Stimulated activated CD4-positive, alpha-beta T cell treated with anti-CD3 and anti-CD28 coated beads, Interleukin-4, amount 100 ng/mL, for 4 hours (primary cell): ENCODE data around the gene SMOC2.

ENCODE experiments used
- DNase-seq, 2 experiments: peaks; one replicate each; pipeline ENCODE4 v3.0.0-alpha.2; 2020

SMOC2 gene

DNA sequence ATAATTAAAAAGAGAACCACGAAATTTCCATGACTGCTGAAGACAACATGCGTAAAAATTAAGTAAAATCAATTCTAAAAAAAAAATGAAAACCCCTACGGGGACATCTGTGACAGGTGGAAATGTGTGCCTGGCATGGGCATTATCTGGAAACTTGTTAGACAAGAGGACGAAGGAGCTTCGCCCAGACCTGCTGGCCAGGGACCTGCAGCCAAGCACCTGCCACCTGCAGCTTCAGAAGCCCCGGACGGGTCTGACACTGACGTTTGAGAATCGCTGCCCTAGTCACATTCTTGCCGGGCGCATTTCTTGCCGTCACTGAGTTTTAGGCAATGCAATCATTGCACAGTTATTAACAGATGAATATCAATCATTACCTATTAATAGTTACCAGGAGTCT, 140.3 kb downstream of the SMOC2 start:
- no peak for DNase-seq

DNA sequence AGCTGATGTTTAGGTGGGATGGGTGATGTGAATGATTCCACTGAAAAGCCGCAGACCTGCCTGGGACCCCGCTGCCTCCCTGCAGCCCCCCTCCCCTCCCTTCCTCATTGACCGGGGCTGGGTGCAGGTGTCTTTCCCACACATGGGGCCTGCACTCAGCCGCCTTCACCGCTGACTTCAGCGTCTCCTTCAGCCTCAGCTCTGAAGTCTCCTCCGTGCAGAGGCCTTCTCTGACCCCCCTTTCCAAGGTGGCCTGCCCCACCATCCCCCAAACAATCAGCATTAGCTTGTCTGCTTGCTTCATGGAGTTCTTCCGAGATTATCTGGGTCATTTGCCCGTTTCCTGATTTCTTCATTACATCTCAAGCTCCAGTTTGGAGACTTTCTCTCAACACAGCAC, 140.7 kb downstream of the SMOC2 start:
- DNase-seq: no peak

DNA sequence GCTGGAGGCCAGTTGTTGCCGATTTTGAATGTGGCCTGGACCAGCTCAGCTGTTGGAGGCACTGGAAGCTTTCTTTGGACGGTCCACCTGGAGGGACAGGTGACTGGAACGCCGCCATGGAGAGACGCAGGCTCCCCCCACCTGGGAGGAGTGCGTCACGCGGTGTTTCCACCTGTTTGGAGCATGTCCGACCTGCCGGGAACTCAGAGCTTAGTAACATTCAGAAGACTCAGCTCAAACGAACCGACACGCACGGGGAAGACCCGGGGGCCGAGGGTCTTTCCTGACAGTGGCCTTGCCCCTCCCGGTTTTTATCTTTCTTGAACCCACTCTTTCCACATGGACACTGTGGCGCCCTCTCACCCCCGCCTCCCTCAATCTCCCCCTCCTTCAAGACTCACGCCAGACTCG, 141.6 kb downstream of the SMOC2 start:
- no peak for DNase-seq

DNA sequence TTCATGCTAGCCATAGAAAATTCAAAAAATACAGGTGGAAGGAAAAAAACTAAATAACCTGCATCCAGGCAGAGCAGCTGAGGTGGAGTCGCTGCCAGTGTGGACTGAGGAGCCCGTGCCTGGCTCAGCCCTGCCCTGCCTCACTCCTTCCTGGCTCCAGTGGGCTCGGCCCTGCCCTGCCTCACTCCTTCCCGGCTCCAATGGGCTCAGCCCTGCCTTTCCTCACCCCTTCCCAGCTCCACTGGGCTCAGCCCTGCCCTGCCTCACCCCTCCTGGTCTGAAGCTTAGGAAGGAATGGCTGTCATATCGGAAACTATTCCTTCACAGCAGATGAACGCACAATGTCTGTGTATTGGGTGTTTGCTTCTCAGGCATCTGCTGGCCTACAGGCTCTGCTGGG, 142.1 kb downstream of the SMOC2 start:
- DNase-seq: no peak

DNA sequence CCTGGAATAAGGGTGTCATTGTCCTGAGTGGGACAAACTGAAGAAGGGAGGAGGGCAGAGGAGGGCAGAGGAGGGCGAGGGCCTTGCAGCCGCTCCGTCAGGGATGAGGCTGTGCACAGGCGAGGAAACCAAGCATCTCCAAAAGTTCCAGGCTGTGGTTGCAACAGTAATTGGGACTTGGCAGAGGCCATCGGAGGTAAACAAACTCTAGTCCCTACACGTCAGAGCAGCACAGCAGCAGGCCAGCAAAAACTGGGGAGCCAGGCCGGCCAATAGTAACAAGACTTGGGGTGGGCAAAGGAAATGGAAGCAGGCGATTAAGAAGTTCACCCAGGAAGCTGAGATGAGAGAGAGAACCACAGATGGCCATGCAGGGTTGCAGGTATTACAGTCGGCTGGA, 142.8 kb downstream of the SMOC2 start:
- DNase-seq: no peak

DNA sequence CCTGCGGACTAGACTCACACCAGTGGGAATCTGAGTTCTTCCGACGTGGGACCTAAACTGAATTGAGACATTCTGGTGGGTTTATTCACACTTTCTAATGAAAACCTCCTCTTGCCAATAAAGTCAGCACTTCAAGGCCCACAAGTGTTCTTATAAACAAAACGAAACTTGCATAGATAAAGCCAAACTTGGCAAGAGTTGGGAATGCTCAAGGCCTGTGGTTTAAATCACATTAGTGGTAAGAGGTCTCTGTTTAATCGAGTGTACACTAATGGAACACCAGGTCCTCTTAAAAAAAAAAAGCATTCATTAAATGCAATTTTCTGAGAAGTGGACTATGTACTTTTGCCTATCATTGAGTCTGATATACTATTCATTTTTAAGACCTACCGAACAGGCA, 143.3 kb downstream of the SMOC2 start:
- no peak for DNase-seq

DNA sequence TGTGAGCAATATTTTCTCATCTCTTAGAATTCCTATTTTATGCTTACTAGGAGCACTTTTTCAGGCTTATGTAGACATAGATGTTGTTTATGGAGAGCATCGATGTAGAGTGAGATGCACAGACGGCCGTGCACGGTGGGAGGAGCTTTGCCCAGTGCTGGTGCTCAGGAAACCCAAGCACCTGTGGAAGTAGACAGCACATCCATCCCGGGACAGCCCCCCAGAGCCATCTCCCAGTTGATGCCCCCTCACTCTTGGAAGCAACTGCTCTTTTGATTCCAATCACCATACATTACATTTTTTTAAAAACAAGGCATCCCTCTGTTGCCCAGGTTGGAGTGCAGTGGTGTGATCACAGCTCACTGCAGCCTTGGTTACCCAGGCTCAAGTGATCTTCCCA, 143.7 kb downstream of the SMOC2 start:
- no peak for DNase-seq

DNA sequence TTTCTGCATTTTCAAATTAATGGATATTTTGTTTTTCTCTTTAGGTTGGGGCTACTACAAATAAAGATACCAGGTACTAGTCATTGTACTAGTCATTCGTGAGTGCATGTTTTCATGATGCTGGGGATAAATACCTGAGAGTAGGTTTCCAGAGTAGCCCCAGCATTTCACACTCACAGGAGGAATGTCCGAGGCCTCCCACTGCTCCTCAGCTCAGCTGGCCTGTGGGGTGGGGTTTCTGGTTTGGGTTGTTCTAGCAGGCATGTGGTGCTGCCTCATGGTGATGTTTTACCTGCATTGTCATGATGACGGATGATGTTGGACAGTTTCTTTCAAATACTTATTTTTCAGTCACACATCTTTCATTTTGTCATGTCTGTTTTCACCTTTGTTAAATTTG, 144.5 kb downstream of the SMOC2 start:
- DNase-seq: no peak

DNA sequence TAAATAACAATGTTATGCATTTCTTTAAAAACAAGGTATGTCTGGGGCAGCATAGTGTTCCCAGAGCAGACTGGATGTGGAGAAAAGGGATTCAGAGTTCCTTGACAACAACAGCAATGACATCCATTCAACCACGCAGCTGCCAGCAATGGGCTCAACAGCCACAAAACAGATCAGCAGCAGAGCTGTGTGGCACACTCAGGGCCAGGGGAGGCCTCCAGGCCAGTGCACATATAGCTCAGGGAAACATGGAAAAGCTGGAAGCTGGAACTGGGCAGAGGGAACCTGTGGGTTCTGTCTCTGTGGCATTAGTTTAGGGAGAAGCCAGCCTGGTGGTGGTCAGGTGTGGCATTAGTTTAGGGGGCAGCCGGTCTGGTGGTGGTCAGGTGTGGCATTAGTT, 148.3 kb downstream of the SMOC2 start:
- DNase-seq: no peak

DNA sequence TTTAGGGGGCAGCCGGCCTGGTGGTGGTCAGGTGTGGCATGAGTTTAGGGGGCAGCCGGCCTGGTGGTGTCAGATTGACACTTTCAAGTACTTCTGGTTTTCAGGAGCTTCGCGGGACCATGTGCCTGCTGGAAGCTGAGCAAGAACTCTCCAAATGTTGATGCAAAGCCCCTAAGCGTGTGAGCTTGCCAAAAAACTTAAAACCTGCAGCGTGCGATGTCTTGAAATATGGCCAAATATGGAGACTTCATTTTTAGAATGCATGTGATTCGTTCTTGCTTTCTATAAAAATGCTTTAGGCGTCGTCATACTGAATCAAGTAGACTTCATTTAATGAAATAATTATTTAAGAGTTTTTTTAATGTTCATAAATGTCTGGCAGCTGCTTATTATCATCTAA, 149.4 kb downstream of the SMOC2 start:
- no peak for DNase-seq

DNA sequence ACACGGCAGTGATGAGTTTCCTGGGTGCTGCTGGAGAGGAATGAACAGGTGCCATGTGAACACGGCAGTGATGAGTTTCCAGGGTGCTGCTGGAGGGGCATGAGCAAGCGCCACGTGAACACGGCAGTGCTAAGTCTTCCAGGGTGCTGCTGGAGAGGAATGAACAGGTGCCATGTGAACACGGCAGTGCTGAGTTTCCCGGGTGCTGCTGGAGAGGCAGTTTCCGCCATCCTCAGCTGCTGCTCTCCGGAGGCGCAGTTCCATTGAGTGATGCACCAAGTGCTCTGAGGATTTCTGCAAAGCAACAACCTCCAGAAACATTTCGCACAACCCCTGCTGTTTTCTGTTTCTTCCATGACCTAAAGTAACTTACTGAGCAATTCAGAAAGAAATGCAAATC, 155.4 kb downstream of the SMOC2 start:
- DNase-seq: no peak

DNA sequence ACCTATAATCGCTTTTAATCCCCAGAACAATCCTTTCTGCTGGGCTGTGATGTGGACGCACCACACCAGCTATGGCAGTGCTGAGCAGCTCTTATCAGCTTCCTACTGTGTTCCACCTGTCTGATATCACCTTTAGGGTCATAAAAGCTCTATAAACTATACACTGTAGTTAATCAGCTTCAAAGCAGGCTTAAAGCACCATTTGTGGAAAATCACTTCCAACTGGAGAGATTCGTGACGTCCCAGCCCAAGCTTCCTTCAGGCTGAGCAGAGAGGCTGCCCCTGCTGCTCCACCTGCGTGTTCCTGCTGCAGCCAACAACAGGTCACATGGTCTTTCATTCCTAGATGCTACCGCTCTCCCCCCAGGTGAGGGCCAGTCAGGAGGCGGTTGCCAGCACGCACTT, 156.5 kb downstream of the SMOC2 start:
- no peak for DNase-seq

DNA sequence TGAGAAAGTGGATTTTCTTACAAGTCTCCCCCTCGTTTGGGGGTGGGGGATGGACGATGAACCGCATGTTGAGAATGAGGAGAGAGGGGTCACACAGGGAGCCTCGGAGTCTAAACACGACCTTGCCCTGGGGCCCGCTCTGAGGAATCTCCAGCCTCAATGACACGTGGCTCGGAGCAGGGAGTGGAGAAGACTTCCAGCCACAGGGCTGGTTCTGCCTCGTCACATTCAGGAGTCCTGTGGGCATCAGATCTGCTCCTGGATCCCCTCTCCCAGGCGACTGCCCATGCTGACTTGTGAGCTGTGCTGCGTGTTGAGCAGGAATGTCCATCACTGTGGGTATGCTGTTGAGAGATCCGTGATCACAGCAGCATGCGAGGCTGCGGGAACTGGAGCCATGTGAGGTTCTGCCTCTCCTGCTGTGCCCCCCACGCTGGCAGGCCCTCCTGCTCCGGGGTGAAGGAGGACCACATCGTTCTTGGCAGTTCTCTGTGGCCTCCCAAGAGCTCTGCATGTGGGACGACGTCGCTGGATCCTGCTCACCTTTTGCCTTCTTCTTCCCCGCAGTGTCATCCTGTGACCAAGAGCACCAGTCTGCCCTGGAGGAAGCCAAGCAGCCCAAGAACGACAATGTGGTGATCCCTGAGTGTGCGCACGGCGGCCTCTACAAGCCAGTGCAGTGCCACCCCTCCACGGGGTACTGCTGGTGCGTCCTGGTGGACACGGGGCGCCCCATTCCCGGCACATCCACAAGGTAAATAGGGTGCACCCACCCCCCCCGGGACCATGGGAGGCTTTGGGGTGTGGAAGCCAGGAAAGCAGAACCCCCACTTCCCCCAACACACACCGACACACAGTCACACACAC, 157.5 kb downstream of the SMOC2 start:
- no peak for DNase-seq

DNA sequence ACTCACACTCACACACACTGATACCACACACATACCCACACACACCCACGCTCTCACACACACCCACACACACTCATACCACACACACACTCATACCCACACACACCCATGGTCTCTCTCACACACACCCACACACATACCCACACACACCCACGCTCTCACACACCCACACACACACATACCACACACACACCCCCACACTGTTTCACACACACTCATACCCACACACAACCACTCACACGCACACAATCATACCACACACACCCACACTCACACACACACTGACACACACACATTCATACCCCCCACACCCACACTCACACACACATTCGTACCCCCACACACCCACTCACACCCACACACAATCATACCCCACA, 158.1 kb downstream of the SMOC2 start:
- no peak for DNase-seq

DNA sequence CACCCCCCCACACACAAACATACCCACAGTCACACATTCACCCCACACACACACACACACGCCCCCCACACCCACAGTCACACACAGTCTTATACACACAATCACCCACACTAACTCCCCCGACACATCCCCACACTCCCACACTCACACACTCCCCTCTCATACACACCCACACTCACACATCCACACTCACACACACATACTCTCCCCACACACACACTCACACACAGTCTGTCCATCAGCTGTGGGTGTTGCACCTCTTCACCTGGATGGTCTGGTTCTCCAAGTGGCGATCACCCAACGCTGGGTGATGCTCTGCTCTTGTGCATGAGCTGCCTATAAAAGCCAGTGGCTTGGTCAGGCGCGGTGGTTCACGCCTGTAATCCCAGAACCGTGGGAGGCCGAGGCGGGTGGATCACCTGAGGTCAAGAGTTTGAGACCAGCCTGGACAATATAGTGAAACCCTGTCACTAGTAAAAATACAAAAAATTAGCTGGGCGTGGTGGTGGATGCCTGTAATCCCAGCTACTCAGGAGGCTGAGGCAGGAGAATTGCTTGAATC, 158.9 kb downstream of the SMOC2 start:
- DNase-seq: no peak

DNA sequence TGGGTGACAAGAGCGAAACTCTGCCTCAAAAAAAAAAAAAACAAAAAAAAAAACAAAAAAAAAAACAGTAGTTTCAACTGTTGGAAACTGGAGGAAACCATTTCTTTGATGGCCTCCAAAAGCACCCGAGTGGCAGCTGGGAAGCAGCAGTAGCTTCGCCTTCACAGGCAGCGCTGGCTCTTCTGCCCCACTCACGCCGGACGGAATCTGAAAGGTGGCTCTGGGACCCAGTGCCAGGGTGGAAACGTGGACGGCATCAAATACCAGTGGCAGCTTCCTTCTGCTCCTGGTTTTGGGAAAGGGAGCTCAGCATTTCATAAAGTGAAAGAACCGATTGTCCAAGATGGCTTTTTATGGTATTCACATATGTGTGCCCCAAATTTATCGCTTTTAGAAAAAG, 159.4 kb downstream of the SMOC2 start:
- DNase-seq: no peak

DNA sequence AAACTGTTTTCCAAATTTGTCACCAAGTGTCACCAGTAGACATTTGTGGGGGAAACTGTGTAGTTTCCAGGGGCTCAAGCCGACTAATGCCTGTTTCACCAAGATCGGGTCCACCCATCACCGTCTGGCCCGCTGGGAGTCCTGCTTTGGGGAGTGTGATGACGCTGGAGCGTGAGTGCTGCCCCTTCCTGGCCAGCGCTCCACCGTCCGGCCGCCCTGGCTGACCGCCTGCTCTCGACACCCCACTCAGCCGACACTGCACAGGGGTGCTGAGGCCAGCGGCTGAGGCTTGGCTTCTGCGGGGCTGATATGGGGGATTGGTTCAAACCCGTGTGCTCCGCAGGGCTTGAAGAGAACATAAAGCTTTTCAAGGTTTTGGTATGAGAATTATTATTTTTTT, 160.1 kb downstream of the SMOC2 start:
- DNase-seq: no peak

DNA sequence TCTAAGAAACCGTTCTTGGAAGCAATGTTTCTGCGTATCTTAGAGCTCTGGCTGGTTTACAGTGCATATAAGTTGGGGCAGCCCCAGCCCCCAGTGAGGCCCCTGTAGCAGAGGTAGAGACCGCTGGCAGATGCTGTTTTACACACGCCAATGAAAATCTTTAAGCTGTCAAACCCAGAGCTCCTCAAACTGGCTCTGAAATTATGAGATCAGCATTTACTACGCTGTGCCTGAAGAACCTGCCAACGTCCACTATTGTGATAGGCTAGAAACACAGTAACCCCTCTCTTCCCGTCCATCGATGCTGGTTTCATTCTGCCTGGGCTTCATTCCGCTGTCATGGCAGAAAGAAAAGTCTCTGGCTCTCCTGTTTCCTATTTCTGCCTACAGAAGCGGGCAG, 160.6 kb downstream of the SMOC2 start:
- no peak for DNase-seq

DNA sequence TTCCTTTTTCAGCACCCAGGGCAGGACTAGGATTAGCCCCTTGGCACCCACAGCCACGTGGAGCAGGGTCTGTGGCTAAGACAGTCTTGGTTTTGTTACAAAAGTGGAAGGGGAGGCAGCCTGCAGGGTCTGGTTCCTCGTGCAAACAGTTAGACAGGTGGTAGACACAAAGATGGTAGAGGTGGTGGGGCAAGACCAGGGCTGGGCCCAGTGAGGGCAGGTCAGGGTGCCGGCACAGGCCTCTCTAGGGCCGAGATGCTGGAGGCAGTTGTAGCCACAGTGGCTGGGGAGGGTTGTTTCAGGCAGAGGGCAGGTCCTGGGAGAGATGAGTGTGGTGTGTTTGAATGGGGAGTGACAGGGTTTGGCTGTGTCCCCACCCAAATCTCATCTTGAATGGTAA, 161.6 kb downstream of the SMOC2 start:
- DNase-seq: no peak

DNA sequence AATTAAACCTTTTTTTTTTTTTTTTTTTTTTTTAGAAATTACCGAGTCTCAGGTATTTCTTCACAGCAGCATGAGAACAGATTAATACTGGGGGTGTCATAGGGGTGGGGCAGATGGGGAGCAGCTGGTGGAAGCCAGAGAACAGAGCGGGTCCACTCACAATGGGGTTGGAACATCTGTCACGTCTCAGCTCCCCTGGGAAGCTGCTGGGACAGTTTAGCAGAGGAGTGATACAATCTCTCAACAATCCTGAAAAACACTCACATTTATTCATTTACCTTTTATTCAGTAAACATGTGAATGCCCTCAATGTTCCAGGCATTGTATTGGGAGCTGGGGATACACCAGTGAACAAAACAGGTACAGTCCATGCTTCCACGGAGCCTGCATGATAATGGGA, 162.2 kb downstream of the SMOC2 start:
- DNase-seq: no peak

DNA sequence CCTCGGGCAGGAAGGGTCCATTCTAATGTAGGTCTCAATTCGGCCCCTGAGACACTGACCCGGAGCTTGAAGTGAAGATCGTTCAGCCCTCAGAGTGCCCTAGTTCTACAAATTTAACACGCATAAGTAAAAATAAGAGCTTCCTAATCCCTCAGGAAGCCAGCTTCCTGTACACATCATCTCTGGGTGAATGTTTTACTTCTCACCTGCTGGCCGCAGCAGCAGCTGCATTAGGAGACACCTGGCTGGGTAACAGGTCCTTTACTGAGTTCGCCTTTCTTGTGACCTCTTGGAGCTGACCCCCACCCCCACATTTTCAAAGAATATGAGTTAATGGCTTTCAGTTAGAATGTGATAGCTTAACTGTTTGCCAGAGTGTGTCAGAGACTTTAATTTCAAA, 165.0 kb downstream of the SMOC2 start:
- no peak for DNase-seq

DNA sequence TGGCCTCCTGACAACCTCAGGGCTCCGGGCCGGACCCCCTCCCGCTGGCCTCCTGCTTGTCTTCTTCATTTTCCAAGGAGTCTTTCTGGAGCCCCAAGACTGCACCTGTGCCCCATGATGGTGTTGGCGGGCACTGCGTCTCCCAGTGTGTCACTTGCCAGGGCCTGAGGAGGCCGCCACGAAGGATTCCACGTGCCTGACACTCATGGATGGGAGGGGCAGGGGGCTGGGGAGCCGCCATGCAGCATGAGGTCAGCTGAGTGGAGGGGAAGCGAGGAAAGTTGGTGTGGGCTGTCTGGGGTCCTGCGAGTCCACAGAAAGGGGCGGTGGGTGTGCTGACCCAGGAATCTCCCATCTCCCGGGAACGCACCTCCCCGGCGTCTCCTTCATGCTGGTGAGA, 165.7 kb downstream of the SMOC2 start:
- no peak for DNase-seq

DNA sequence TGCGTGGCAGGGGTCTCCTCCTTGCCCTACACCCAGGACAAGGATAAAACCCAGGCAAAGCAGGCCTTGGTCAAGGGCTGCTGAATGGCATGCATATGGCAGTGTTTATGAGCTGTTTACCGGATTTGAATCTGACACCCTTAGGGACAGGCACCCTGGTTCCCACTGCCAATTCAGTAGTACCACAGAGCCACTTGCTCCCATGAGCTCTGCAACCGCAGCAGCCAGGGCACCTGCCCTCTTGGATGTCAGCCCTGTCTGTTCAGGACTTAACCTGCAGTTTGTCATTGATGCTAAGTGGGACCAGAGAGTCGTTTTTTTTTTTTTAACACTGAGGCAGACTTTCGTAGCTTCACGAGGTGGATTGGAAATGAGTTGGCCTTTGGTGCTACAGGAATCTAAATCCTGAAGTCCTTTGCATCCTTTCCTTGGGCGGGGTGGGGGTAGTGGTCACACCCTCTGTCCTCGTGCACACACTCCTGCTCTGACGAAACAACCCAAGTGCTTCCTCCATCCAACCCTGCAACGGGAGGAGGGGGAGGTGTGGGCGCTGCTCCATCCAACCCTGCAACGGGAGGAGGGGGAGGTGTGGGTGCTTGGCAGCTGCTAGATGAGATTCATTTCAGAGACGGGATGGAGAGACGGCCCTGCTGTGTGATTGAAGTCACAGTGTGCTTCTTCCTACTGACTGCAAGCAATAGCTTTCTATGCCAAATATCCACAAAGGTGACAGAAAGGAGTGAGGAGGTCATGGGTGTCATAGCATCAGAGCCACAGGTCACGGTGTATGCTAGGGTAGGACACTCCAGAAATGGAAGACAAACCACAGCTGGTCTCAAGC, 166.5 kb downstream of the SMOC2 start:
- DNase-seq: no peak

DNA sequence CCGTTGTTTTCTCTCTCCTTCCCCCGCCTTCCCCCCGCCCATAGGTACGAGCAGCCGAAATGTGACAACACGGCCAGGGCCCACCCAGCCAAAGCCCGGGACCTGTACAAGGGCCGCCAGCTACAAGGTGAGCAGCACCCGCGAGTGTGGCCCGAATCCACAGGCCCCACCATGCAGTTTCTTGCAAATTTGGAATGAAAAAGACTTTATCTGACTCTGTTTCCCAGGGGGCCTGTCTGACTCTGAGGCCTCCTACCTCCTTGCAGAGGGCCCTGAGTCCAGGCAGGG, 167.1 kb downstream of the SMOC2 start:
- no peak for DNase-seq
